ENCODE results near the gene CRYBA4. TPM values are rescaled to one million over a fixed set of nuclear protein-coding genes. Genes with fewer than 3 reads are reported as not detected.

Gene CRYBA4
- total and polyA plus RNA-seq, 4 donors: not detected

DNA sequence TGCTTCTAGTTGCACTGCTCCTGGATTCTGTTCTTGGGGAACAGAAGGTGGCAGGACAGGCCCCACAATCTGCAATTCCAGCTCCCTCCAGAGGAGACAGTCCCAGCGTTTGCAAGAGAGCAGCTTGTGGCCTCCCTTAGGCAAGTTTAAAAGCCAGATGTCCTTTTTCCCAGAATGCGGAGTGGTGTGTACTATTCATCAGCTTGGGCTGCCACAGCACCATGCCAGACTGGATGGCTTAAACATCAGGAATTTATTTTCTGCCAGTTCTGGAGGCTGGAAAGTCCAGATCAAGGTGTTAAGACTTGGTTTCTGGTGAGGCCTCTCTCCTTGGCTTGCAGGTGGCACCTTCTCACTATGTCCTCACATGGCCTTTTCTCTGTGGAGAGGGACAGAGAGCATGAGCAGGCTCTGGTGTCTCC, 47.3 kb downstream of the CRYBA4 start:
- Histone ChIP-seq H3K9me3 (ENCODE audit: control insufficient read depth in 4 of 4, low read length in 3 of 4) (no peaks in the 10 kb centered on the region), H3K36me3 (ENCODE audit: control insufficient read depth in 4 of 4, insufficient read depth in 3 of 4, low read depth in 1 of 4, low read length in 3 of 4) (no peaks in the 10 kb centered on the region), H3K27me3 (ENCODE audit: control insufficient read depth in 4 of 4, insufficient read depth in 4 of 4, low read length in 3 of 4) (no peaks in the 10 kb centered on the region), H3K9ac (ENCODE audit: low read depth in 1 of 2, low read length in 2 of 2) (no peak overlapping the region), H3K4me1 (ENCODE audit: control insufficient read depth in 4 of 4, insufficient read depth in 4 of 4, low read length in 3 of 4) (peaks cover 0 to 15% (median 6%) of the 10 kb centered on the region in 4 donors), H3K27ac (ENCODE audit: low read depth in 1 of 2, low read length in 2 of 2) (no peak overlapping the region), H3K4me3 (ENCODE audit: low read depth in 1 of 3, low read length in 3 of 3) (no peak overlapping the region)
- DNase-seq (ENCODE audit: low spot score): no peak
- 52% methylated on average over 2 of the region's 2 CpGs for WGBS
- TF ChIP-seq, protein P1, sequence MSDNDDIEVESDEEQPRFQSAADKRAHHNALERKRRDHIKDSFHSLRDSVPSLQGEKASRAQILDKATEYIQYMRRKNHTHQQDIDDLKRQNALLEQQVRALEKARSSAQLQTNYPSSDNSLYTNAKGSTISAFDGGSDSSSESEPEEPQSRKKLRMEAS (IDR thresholded peaks at IDR 0.05): no peak
- peak in 1 of 2 donors; percentile 41 for TF ChIP-seq RAD21 (IDR thresholded peaks at IDR 0.05)
- TF ChIP-seq, protein P2, sequence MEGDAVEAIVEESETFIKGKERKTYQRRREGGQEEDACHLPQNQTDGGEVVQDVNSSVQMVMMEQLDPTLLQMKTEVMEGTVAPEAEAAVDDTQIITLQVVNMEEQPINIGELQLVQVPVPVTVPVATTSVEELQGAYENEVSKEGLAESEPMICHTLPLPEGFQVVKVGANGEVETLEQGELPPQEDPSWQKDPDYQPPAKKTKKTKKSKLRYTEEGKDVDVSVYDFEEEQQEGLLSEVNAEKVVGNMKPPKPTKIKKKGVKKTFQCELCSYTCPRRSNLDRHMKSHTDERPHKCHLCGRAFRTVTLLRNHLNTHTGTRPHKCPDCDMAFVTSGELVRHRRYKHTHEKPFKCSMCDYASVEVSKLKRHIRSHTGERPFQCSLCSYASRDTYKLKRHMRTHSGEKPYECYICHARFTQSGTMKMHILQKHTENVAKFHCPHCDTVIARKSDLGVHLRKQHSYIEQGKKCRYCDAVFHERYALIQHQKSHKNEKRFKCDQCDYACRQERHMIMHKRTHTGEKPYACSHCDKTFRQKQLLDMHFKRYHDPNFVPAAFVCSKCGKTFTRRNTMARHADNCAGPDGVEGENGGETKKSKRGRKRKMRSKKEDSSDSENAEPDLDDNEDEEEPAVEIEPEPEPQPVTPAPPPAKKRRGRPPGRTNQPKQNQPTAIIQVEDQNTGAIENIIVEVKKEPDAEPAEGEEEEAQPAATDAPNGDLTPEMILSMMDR (IDR thresholded peaks at IDR 0.05; ENCODE audit: low read depth, low read length, missing input control): peak; percentile 32

- TF ChIP-seq EGR1 (IDR thresholded peaks at IDR 0.05; ENCODE audit: low read depth in 2 of 2) (no peak), JUND (IDR thresholded peaks at IDR 0.05) (no peak), YY1 (IDR thresholded peaks at IDR 0.05) (no peak), TAF1 (conservative IDR thresholded peaks at IDR 0.05) (no peak), HNF4G (IDR thresholded peaks at IDR 0.05) (no peak), FOXA1 (IDR thresholded peaks at IDR 0.05) (no peak), RAD21 (IDR thresholded peaks at IDR 0.05) (no peak)
- no peak for DNase-seq (ENCODE audit: low spot score)
- Histone ChIP-seq H3K27ac (ENCODE audit: low read depth in 1 of 2, low read length in 2 of 2) (no peak overlapping the region), H3K36me3 (ENCODE audit: control insufficient read depth in 4 of 4, insufficient read depth in 3 of 4, low read depth in 1 of 4, low read length in 3 of 4) (no peaks in the 10 kb centered on the region), H3K27me3 (ENCODE audit: control insufficient read depth in 4 of 4, insufficient read depth in 4 of 4, low read length in 3 of 4) (no peaks in the 10 kb centered on the region), H3K9ac (ENCODE audit: low read depth in 1 of 2, low read length in 2 of 2) (no peak overlapping the region), H3K4me1 (ENCODE audit: control insufficient read depth in 4 of 4, insufficient read depth in 4 of 4, low read length in 3 of 4) (peaks cover 0 to 20% (median 10%) of the 10 kb centered on the region in 4 donors), H3K9me3 (ENCODE audit: control insufficient read depth in 4 of 4, low read length in 3 of 4) (no peaks in the 10 kb centered on the region), H3K4me3 (ENCODE audit: low read depth in 1 of 3, low read length in 3 of 3) (no peak overlapping the region)
- 84% methylated on average over 4 of the region's 4 CpGs for WGBS
Observed at GRCh38 chr22:26670459-26670858, 48.7 kb downstream of the CRYBA4 start.

DNA sequence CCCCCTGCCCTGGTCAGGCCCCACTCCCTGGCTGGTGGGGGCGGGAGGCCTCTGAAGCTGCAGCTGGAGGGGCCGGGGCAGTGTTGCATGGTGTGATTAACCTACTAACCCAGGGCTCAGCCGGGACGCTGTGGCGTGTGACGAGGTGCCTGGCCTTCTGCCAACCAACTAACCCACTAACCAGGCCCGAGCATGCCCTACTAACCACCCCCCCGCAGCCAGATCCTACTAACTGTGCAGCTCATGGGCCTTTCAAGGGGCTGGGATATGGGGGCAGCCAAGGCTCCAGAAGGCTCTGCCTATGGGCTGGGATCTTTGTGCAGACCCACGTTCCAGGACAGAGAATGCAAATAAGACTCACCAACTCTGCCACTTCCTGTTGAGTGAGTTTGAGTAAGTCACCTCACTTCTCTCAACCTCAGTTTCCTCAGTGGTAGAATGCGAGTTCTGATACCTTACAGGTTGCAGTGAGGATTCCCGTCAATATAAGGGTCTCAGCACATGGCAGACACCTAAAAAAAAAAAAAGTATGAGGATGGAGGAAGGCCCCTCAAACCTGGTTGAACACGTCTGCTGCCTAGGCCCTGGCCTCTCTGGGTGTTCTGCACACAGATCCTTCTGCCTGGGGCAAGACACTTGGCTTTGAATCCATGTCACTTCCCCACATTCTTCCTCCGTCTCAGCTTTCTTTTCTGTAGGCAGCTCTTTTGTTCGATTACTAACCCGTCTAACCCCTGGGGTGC, 49.7 kb downstream of the CRYBA4 start:
- Histone ChIP-seq H3K9me3 (ENCODE audit: control insufficient read depth in 4 of 4, low read length in 3 of 4) (no peaks in the 10 kb centered on the region), H3K4me3 (ENCODE audit: low read depth in 1 of 3, low read length in 3 of 3) (no peak overlapping the region), H3K4me1 (ENCODE audit: control insufficient read depth in 4 of 4, insufficient read depth in 4 of 4, low read length in 3 of 4) (peaks cover 0 to 20% (median 10%) of the 10 kb centered on the region in 4 donors), H3K9ac (ENCODE audit: low read depth in 1 of 2, low read length in 2 of 2) (no peak overlapping the region), H3K27me3 (ENCODE audit: control insufficient read depth in 4 of 4, insufficient read depth in 4 of 4, low read length in 3 of 4) (no peaks in the 10 kb centered on the region), H3K27ac (ENCODE audit: low read depth in 1 of 2, low read length in 2 of 2) (peak overlapping the region; percentile 81 to 87), H3K36me3 (ENCODE audit: control insufficient read depth in 4 of 4, insufficient read depth in 3 of 4, low read depth in 1 of 4, low read length in 3 of 4) (no peaks in the 10 kb centered on the region)
- 90% methylated on average over 15 of the region's 15 CpGs for WGBS
- TF ChIP-seq, protein P3, sequence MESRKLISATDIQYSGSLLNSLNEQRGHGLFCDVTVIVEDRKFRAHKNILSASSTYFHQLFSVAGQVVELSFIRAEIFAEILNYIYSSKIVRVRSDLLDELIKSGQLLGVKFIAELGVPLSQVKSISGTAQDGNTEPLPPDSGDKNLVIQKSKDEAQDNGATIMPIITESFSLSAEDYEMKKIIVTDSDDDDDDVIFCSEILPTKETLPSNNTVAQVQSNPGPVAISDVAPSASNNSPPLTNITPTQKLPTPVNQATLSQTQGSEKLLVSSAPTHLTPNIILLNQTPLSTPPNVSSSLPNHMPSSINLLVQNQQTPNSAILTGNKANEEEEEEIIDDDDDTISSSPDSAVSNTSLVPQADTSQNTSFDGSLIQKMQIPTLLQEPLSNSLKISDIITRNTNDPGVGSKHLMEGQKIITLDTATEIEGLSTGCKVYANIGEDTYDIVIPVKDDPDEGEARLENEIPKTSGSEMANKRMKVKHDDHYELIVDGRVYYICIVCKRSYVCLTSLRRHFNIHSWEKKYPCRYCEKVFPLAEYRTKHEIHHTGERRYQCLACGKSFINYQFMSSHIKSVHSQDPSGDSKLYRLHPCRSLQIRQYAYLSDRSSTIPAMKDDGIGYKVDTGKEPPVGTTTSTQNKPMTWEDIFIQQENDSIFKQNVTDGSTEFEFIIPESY (IDR thresholded peaks at IDR 0.05): no peak
- TF ChIP-seq HNF4G (IDR thresholded peaks at IDR 0.05) (no peak), YY1 (IDR thresholded peaks at IDR 0.05) (no peak)
- DNase-seq (ENCODE audit: low spot score): no peak

Measured in liver (tissue), 9 donors.